ENCODE results near the gene NPPA.

NPPA gene

DNA sequence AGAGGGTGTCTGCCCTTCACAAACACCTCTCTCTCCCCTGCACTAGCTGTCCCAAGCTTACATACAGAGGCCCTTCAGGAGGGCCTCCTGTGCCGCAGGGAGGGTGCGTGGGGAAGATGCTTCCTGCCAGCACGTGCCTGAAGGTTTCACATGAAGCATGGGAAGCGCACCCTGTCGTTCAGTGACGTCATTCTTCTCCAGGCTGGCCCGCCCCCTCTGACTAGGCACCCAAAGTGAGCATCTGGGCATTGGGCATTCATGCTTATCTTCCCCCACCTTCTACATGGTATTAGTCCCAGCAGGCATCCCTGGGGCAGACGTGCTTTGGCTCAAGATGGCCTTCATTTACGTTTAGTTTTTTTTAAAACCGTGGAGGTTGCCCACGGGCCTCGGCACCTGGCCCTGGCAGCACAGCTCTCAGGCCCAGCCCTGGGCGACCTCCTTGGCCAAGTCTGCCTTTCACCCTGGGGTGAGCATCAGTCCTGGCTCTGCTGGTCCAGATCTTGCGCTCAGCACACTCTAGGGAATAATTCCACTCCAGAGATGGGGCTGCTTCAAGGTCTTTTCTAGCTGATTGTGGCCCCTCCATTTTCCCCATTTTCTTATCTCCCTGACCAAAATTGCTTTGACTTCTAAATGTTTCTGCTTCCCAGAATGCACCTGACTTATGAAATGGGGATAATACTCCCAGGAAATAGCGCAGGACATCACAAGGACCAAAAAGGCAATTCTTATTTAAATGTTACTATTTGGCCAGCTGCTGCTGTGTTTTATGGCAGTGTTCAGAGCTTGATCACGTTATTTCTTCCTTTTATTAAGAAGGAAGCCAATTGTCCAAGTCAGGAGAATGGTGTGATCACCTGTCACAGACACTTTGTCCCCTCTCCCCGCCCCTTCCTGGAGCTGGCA is 6.1 kb downstream of the NPPA start:
- no peak for DNase-seq

DNA sequence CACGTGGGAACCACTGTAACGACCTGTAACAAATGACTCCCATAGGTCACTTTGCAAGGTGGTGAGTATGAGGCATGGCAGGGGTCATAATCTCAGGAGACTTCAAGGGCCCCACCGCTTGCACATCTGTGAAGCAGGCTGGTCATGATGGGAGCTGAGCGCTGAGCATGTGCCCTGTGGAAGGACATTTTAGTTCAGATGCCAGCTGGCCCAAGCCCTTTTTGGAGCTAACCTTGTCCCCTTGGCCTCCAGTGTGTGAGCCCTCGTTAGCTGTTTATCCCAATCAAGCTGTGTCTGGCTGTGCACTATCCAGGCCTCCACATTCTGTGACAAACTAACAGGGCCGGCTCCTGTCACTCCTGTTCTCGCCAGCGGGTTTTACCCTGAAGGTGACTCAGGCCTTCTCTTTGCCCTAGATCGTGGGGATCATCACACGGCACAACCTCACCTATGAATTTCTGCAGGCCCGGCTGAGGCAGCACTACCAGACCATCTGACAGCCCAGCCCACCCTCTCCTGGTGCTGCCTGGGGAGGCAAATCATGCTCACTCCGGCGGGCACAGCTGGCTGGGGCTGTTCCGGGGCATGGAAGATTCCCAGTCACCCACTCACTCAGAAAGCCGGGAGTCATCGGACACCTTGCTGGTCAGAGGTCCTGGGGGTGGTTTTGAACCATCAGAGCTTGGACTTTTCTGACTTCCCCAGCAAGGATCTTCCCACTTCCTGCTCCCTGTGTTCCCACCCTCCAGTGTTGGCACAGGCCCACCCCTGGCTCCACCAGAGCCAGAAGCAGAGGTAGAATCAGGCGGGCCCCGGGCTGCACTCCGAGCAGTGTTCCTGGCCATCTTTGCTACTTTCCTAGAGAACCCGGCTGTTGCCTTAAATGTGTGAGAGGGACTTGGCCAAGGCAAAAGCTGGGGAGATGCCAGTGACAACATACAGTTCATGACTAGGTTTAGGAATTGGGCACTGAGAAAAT is 7.6 kb downstream of the NPPA start:
- no peak for DNase-seq

DNA sequence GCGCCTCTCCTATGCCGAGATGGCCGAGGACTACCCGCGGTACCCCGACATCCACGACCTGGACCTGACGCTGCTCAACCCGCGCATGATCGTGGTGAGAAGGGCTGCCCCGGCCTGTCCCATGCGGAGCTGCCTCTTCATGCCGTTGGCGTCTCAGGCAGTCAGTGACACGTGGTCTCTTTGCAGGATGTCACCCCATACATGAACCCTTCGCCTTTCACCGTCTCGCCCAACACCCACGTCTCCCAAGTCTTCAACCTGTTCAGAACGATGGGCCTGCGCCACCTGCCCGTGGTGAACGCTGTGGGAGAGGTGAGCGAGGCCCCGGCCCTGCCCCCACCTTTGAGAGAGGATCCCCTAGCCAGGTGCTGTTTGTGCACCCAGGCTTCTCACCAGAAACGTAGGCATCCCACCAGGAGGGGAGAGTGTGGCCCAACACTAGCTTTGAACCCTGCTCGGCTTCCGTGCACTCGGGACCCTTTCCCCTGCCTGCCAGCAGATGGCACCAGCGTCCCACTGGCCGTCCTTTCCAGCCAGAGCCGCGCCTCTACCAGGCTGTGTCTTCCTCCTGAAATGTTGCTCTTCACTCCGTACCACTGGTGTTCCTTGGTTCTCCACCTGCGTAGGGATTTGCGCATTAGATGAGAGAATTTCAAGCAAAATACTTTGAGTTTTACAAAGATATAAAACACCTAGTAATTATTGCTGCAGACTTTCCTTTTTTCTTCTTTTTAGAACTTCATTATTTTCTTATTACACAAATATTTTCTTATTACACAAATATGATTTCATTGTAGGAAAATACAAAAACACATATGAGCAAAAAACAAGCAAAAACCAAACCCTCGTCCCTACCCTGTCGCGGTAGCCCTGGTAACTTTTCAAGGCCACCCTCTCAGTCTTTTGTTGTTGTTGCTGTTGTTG is 9.0 kb downstream of the NPPA start:
- DNase-seq = peak; percentile 73

DNA sequence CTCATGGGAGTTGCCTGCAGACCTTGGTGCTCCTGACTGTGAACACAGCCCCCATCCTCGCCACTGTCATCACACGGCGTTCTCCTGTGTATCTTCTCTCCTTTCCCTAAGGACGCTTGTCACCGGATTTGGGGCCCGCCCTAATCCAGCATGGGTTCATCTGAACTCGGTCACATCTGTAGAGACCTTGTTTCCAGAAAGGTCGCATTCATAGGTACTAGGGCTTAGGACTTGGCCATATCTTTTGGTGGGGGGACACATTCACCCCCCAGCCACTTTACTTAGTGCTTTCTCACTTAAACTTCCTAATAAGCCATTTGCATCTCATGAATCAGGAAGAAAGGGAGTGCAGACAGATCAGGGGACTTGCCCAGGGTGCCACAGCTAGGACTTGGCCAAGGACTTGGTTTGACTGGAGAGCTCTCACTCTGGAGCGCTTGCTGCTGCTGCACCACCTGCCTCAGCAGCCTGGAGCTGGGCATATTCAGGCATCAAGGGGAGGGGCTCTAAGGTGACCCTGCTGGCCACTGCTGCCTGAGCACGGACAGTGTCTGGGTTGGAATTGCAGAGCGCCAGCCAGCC is 9.7 kb downstream of the NPPA start:
- DNase-seq = no peak

DNA sequence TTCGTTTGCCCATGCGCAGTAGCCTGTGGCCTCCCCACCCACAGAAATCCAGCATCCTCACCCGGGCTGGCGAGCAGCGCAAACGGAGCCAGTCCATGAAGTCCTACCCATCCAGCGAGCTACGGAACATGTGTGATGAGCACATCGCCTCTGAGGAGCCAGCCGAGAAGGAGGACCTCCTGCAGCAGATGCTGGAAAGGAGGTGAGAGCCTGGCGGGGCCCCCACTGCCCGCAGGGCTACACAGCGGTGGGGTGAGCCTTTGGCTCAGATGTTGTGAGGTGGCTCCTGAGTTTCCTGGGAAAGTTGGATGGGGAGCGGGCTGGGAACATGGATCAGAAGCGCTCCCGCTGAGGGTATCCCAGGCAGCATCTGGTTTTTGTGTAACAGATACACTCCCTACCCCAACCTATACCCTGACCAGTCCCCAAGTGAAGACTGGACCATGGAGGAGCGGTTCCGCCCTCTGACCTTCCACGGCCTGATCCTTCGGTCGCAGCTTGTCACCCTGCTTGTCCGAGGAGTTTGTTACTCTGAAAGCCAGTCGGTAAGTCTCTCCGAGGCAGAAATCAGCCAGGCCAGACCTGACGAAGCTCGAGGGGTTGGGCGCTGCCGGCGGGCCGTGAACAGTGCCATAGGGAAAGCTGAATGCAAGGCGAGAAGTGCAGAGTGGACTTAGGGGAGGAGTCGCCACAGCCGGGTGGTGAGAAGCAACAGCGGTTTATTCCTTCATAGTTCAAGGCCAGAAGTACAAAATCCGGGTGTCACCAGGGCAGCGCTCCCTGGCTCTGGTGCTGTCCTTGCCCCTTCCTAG is 10.4 kb downstream of the NPPA start:
- no peak for DNase-seq

DNA sequence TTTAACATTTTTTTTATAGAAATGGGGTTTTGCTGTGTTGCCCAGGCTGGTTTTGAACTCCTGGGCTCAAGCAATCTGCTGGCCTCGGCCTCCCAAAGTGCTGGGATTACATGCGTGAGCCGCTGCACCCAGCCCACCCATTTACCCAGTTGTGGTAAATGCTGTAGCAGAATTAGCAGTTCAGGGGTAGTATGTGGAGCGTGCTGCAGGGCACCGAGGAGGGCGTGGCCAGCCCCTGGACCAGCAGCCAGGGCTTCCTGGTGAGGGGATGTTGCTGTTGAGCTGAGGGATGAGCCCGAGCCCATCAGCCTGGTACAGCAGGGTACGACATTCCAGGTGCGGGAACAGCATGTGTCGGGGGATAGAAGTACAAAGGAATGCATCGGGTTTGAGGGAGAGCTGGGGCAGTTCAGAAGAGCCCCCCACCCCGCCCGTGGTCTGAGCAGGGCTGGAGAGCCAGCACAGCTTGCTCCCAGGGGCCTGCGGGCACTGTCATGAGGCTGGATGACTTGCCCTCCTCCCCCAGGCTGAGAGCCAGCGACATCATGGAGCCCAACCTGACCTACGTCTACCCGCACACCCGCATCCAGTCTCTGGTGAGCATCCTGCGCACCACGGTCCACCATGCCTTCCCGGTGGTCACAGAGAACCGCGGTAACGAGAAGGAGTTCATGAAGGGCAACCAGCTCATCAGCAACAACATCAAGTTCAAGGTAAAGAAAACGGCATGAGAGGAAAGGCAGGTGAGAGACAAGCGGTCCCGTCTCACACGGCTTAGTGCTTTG is 11.9 kb downstream of the NPPA start:
- no peak for DNase-seq

DNA sequence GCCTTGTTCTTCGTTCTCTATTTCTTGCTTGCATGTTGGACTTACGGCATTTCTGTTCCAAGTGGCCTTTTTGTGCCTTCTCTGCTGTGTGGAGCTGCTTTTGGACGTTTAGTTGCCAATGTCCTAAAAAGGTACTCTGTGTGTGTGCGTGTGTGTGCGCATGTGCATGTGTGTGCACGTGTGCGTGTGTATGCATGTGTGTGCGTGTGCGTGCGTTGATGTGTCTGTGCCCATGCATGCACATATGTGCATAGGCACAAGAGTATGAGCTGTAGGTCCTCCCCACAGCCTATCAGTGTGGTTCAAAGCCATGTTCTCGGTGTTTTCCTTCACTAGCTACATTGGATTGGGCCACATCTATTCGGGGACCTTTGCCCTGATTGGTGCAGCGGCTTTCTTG is 13.7 kb downstream of the NPPA start:
- DNase-seq = no peak

DNA sequence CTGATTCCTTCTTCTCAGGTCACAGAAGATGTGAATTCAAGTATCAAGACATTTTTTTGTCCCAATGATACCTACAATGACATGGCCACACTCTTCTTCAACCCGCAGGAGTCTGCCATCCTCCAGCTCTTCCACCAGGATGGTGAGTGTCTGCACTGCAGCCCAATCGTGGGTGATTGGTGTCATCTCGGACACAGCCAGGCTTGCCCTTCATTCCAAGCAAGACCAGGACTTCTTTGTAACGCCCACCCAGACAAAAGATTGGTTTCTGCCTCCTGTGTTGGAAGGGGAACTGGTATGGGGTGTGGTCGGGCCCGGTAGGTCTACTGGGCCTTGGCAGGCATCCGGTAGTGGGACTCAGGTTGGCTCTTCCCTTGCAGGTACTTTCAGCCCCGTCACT is 14.1 kb downstream of the NPPA start:
- DNase-seq = no peak

DNA sequence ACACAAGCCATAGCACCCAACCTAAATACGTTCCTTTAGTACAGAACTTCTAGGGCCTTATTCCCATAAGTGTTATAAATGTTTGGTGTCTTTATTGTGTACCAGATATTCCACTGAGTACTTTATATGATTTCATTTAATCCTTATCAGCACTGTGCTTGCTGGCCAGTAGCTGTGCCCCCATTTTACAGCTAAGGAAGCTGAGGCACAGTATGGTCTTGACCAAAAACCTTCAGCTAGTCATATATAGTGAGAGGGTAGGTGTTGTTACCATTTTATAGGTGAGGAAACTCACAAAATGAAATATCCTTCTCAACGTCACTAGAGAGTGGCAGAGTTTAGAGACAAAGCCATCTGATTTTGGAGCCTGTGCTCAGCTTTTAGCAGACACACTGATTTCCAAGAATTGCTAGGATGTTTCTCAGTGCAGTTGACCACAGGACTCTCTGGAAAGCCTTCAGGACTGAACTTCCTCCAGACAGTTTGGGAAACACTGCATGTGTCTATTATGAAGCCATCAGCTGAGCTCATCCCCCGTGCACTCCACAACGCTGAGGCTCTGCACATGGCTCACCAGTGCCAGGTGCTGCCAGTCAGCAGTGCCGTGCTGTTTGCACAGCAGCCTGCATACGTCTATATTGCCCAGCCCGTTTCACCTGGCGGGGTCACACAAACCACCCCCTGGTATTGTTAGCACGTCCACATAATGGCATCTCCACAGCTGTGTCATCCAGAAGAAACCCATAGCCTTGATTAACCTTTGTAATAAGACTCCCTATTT is 15.4 kb downstream of the NPPA start:
- no peak for DNase-seq

DNA sequence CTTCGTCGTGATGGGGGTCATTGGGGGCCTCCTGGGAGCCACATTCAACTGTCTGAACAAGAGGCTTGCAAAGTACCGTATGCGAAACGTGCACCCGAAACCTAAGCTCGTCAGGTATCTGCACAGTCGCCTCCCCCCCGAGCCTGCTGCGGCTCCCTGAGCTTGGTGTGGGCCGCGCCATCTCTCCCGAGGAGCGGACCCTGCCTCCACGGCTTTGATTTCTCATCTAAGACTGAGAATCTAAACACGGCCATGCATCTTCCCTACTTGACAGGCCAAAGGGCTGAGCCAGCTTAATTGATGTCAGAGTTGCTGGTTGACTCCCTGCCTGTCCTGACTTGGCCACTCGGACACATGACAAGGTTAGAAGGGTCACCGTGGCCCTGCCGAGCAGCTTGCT is 19.1 kb downstream of the NPPA start:
- no peak for DNase-seq

DNA sequence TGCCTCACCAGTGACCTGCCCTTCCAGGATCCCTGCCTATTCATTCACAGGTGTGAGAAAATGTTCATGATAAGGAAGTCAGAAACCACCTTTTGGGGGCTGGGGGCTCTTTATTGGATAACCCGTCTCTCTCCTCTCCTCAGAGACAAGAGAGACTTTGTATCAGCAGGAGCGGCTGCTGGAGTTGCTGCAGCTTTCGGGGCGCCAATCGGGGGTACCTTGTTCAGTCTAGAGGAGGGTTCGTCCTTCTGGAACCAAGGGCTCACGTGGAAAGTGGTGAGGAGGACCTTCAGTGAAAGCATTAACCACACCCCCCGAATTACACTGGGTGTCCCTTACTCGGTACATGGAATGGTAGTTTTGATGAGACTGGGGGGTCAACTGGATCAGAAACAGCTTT is 20.6 kb downstream of the NPPA start:
- no peak for DNase-seq

DNA sequence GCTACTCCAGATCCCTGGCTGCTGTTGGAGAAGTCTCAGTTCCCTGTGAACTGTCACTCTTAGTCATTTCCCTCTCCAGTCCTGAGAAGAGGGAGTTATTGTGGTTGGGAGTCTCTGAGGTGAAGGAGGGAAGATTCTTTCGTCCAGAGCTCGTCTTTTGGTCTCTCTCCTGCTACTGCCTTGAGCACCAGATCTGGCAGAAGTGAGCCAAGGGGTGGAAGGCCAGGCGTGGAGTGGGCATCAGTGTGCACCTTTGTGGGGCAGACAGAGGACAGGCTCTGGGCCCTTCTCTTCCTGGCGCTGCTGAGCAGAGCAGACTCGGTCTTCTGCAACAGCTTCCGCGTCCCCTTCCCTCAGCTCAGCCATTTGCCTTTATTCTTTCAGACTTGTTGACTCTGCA is 22.5 kb downstream of the NPPA start:
- DNase-seq = no peak

DNA sequence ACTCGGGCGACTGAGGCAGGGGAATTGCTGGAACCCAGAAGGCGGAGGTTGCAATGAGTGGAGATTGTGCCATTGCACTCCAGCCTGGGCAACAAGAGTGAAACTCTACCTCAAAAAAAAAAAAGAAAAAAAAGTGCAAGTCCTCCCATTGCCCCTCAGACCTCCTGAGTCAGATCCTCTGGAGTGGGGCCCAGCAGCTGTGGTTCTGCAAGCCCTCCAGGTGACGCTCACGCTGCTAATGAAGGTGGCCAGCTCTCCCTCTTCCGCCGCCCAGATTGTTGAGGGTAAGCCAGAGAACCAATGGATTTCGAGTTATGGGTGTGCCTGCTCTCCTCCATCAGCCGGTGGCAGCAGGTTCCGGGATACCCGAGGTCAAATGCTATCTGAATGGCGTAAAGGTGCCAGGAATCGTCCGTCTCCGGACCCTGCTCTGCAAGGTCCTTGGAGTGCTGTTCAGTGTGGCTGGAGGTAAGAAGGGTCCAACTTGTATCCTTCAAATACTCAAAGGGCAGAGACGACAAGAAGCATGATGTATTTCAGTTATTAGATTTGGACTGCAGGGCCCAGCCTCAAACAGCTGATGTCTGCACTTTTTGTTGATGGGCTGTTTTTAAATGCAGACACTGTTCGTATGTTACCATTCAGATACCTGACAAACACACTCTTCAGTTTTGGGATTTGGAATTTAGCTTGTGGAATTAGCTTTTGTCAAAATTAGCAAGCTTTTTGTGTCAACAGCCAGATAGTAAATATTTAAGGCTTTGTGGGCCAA is 24.0 kb downstream of the NPPA start:
- no peak for DNase-seq

DNA sequence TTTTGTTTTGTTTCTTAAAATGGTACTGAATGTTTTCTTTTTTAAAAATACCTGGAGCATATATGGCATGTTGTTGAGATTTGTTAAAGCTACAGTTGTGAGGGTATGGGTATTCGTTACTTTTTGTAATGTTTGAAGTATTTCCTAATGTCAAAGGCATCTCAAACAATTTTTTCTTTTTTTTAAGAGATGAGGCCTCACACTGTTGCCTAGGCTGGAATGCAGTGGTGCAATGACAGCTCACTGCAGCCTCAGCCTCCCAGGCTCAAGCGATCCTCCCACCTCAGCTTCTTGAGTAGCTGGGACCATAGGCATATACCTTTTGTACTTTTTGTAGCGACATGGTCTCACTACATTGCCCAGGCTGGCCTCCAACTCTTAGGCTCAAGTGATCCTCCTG is 25.5 kb downstream of the NPPA start:
- no peak for DNase-seq

DNA sequence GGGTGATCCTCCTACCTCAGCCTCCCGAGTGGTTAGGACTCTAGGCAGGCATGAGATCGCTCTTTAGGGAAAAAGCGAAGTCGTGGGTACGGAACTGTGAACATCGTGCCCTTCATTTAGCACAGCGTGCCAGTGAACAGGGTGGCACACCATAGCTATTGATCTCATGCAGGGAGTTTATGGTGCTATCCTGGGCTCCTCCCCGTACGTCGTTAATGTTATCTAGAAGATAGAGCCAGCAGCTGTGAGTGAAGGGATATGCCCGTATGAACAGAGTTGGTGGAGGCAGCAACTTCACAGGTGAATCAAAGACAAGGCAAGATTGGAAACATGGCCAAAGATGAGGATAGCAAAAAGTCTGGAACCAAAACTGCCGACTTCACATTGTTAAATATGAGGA is 30.4 kb downstream of the NPPA start:
- no peak for DNase-seq

DNA sequence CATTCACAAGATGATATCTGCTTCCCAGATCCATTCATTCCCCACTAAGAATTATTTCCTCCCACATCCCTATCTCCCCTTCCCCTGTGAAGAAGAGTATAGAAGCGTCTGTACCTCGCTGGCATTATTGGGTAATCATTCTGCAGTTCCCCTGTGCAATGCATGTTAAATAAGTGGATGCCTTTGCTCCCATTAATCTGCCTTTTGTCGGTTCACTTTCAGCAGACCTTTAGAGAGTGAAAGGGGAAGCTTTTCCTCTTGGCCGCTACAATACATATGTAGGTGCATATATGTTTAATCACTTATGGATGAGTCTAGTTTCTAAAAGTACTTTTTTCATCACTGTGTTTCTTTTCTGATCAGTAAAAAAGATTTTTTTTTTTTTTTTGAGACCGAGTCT is 34.6 kb downstream of the NPPA start:
- DNase-seq = no peak

DNA sequence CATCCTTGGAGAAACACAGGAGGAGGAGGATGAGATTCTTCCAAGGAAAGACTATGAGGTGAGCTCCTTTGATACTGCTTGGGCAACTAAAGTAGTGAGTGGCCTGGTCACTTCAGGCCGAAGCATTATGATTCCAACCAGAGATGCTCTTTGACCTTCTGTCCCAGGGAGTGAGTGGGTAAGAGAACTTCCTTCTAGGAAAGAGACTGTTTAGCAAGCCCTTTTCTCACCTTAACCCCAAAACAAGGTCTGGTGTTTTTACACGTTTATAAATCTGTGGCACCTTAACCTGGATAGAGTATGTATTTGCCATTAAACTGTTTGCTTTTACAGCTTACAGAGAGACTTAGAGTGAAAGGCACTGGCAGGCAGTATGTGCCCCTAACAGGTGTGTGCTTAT is 40.5 kb downstream of the NPPA start:
- no peak for DNase-seq

DNA sequence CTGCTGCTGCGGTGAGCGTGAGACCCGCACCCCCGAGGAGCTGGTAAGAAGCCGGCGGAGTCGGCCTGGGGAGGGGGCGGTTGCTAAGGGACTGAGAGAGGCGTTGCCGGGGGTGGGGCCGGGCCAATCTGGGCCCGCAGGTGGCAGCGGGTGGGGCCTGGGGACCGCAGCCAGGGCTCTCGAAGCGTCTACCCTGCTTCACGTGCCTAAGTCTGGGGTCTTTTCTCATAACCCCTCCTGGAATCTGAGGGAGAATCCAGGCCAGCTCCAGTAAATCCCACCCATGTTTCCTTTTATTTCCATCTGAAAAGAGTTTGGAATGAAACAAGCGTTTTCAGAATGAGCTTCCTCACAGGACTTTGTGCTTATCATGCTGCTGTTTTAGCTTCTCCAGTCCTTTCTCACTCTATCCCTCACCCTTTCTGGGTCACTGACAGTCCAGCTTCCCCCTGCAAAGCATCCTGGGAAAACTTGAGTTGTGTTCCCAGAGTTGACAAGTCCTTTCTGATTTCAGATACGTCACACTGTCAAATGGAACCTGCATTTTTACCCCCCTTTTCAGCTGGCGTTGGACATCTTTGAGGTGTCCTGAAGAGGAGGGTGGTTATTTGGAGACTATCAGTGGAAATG is 41.2 kb downstream of the NPPA start:
- peak; percentile 27 for DNase-seq

All from CD4-positive, alpha-beta T cell treated with Interleukin-12 subunit alpha and Interleukin-12 subunit beta, for 1 hour (primary cell).